Left lung (tissue), 10 donors: Measurements from ENCODE around the gene MGAT5. TPM values are rescaled to one million over a fixed set of nuclear protein-coding genes. Genes with fewer than 3 reads are reported as not detected.
A peak's percentile ranks its signal among the peaks of the same experiment; 100 is the strongest.

Source experiments
- ATAC-seq: fragments of 200-7000 bp; cut with Tn5 transposase; one replicate; pipeline ENCODE4 v1.9.1; 2020; ENCODE audit warnings: moderate library complexity
- DNase-seq, 4 donors: peaks; one replicate each; pipeline ENCODE4 v3.0.0-alpha.2; 2013 to 2020
- H3K27ac ChIP-seq, 2 donors: fragments of 200-600 bp; sonication (generic) in 1 of 2; one replicate each; pipeline versions ENCODE4 v1.5.0 to v1.8.0; 2020 to 2021
- H3K27me3 ChIP-seq, 2 donors: fragments of 200-600 bp; sonication (generic) in 1 of 2; one replicate each; pipeline versions ENCODE4 v1.5.0 to v1.8.0; 2020 to 2021
- H3K36me3 ChIP-seq, 2 donors: fragments of 200-600 bp; sonication (generic) in 1 of 2; one replicate each; pipeline versions ENCODE4 v1.5.0 to v1.8.0; 2020 to 2021
- H3K4me1 ChIP-seq, 2 donors: fragments of 200-600 bp; one replicate each; pipeline ENCODE4 v1.8.0; 2021
- H3K4me3 ChIP-seq, 2 donors: fragments of 200-600 bp; sonication (generic) in 1 of 2; one replicate each; pipeline versions ENCODE4 v1.5.0 to v1.8.0; 2020 to 2021; ENCODE audit warnings: mild to moderate bottlenecking in 1 of 2
- H3K9me3 ChIP-seq, 2 donors: fragments of 200-600 bp; sonication (generic) in 1 of 2; one replicate each; pipeline versions ENCODE4 v1.5.0 to v1.8.0; 2020 to 2021
- CTCF ChIP-seq, 2 donors: fragments of 200-600 bp; sonication (generic) in 1 of 2; IDR thresholded peaks; one replicate each; pipeline versions ENCODE4 v1.5.0 to v1.8.0; 2021; ENCODE audit warnings: antibody characterized with exemption in 2 of 2
- intact Hi-C, 2 donors: fragments of 100-400 bp; cut with DNase I; formaldehyde crosslinking; loops; one replicate each; pipeline versions ENCODE4 v1.11.2 to v1.14.2; 2022
- polyA plus RNA-seq, 6 donors: library from polyadenylated mRNA; unstranded; fragments of 120-200 nt; gene quantifications; one replicate each; pipeline ENCODE4 v1.2.1, GENCODE V29; 2013; ENCODE audit not compliant: insufficient read length in 6 of 6
- total RNA-seq, 2 donors: library from RNA; stranded (reverse); fragmentation: NEBNext Ultra II Directional; extraction: Animal tissue kit (Norgen Biotek cat#: 25700); gene quantifications; one replicate each; pipeline ENCODE4 v1.2.1, GENCODE V29; 2021
- donor health status: DM: no; HTN: yes; CAD: no.
- donor health status: DM: no; HTN: no; CAD: no.

Gene MGAT5
- total and polyA plus RNA-seq, 8 donors, result 24.5 to 57.0 (median 28.1) TPM

GRCh38 chr2:134385195-134385594 is 131.3 kb downstream of the MGAT5 start:
- ATAC-seq, result no peak
- no peak overlapping the region for H3K27ac ChIP-seq
- H3K27me3 ChIP-seq, result no peaks in the 10 kb centered on the region
- H3K4me3 ChIP-seq, result no peak overlapping the region
- no peak for TF ChIP-seq CTCF (IDR thresholded peaks at IDR 0.05)
- no peaks in the 10 kb centered on the region for H3K4me1 ChIP-seq
- H3K9me3 ChIP-seq, result no peaks in the 10 kb centered on the region
- no peak for DNase-seq
- H3K36me3 ChIP-seq, result no peaks in the 10 kb centered on the region
- intact Hi-C loops, result no loop called here

GRCh38 chr2:134386310-134386709 is 132.4 kb downstream of the MGAT5 start:
- TF ChIP-seq CTCF (IDR thresholded peaks at IDR 0.05), result no peak
- no peak for ATAC-seq
- intact Hi-C loops, result no loop called here
- H3K27me3 ChIP-seq, result no peaks in the 10 kb centered on the region
- H3K27ac ChIP-seq, result no peak overlapping the region
- no peak for DNase-seq
- H3K4me1 ChIP-seq, result no peaks in the 10 kb centered on the region
- H3K4me3 ChIP-seq, result no peak overlapping the region
- no peaks in the 10 kb centered on the region for H3K36me3 ChIP-seq
- no peaks in the 10 kb centered on the region for H3K9me3 ChIP-seq

GRCh38 chr2:134389381-134389780 is 135.5 kb downstream of the MGAT5 start:
- Histone ChIP-seq H3K4me3 (no peak overlapping the region), H3K36me3 (no peaks in the 10 kb centered on the region), H3K4me1 (no peaks in the 10 kb centered on the region), H3K9me3 (no peaks in the 10 kb centered on the region), H3K27me3 (no peaks in the 10 kb centered on the region), H3K27ac (no peak overlapping the region)
- ATAC-seq (no peak), DNase-seq (no peak)
- no peak for TF ChIP-seq CTCF (IDR thresholded peaks at IDR 0.05)
- intact Hi-C loops, result no loop called here

- Histone ChIP-seq H3K27ac (no peak overlapping the region), H3K36me3 (no peaks in the 10 kb centered on the region), H3K27me3 (no peaks in the 10 kb centered on the region), H3K4me1 (no peaks in the 10 kb centered on the region), H3K4me3 (no peak overlapping the region), H3K9me3 (no peaks in the 10 kb centered on the region)
- ATAC-seq, result peak; percentile 33
- intact Hi-C loops, result no loop called here
- TF ChIP-seq CTCF (IDR thresholded peaks at IDR 0.05), result no peak
- no peak for DNase-seq
Observed at GRCh38 chr2:134391751-134392160, 137.9 kb downstream of the MGAT5 start.

GRCh38 chr2:134392442-134393074 is 138.7 kb downstream of the MGAT5 start:
- ATAC-seq, result no peak
- H3K27ac ChIP-seq, result no peak overlapping the region

More at GRCh38 chr2:134392442-134393074, 138.7 kb downstream of the MGAT5 start:
- H3K9me3 ChIP-seq, result no peaks in the 10 kb centered on the region
- no peaks in the 10 kb centered on the region for H3K4me1 ChIP-seq
- intact Hi-C loops, result no loop called here
- no peak overlapping the region for H3K4me3 ChIP-seq
- DNase-seq, result no peak
- no peaks in the 10 kb centered on the region for H3K36me3 ChIP-seq
- no peaks in the 10 kb centered on the region for H3K27me3 ChIP-seq
- no peak for TF ChIP-seq CTCF (IDR thresholded peaks at IDR 0.05)
